Endothelial cell of hepatic sinusoid (primary cell): ENCODE data around the gene JAK2.
"Not testable (repeated sequence)": the region's sequence is repeated elsewhere in the genome, so short reads cannot be mapped to it uniquely, and the experiment has no call there.

ENCODE experiments used
- in situ Hi-C: cut with HindIII; loops from 2 replicates; pipeline ENCODE4 v1.10.0; 2017; ENCODE audit warnings: low sequenced_read_pairs

The JAK2 gene

DNA sequence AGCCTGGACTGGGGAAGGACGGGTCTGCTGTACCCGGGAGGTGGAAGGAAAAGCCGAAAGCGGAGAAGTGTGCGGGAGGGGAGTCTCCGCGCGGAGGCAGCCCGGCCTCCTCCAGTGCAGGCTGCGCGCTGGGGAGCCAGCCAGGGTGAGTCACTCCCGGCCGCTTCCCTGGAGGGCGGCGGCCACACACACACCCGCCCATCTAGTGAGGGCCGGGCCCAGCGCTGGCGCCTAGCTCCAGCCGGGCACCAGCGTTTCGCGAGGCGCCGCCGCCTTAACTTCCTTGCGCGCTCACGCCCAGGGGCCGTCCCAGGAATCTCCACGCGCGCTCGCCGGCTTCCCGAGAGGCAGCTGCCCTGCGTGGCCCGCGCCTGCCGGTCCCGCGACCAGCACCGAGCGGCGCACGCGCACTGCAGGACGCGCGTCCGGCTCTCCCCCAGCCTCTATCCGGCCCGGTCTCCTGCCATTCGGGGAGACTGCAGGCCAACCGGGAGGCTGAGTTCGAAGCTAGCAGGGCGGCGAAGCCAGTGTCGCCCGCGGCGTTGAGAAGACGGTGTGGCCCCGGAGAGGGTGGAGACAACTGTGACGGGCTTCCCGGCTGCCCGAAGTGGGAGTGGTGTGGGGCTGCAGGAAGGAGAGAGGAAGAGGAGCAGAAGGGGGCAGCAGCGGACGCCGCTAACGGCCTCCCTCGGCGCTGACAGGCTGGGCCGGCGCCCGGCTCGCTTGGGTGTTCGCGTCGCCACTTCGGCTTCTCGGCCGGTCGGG lies at the start of gene JAK2:
Gene JAK2 (plus strand): TSS at position 652 of the 765 bp plus-strand sequence. CDS start 36,716 bp downstream, outside the sequence.
- in situ Hi-C loops: loop anchor here (5.0 kb wide), 1 partner anchor 153 kb away; no protein-coding TSS in a partner anchor

DNA sequence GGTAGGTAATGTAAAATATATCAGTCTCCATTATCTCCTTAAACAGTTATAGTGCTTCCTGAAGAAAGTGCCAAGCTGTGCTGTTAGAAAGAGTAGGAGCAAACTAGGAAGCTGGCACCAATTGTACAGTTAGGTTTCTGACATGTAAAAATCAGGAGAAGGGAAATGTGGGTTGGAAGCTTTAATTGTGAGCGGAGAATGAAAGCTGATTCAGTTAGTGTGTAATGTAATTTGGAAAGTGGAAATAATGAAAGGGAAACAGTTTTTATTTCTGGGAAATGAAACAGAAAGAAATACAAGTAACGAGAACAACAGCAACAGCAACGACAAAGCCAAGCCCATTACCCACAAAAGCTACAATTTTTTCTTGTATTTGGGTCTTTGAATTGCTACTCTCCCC lies 48.8 kb upstream of the JAK2 start:
- in situ Hi-C loops: no loop called here

- in situ Hi-C loops: no loop called here
Measured at GRCh38 chr9:4936823-4937222, 48.2 kb upstream of the JAK2 start.

GRCh38 chr9:4937446-4937845 lies 47.6 kb upstream of the JAK2 start:
- in situ Hi-C loops: no loop called here

DNA sequence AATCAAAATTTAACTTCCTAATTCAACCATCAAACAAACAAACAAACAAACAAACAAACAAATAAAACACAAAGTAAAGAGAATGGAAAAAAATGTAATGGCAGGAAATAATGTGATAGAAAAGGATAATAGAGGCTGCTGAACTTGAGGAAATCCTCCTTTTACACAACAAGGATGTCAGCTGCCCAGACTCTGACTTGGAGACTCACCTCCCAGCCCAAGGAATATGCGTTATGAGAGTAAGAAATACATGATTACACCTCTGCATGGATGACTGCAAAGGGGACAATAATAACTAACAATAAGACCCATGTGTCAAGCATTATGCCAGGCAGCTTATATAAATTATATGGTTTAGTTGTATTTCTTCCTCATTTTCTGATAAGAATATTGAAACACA lies 46.6 kb upstream of the JAK2 start:
- in situ Hi-C loops: no loop called here

DNA sequence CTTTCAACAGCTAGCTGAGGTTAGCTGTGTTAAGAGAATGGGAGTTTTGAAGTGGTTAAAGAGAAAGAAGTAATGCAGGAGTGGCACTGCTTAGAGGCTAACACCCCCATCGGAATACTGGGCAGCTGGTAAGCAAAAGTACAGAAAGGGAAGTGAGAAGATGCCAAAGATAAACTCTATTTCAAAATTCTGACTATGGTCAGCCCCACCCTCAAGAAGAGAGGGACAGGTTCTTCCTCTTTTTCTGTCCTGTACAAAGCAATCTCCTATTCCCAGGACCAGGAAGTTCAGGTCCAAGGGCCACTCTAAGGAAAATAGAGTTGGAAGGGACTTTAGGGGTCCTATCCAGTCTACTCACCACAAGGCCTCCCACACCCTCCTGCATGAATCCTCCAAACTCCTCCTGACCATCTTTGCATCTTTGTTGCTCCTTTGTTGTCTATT lies 45.9 kb upstream of the JAK2 start:
- in situ Hi-C loops: no loop called here

DNA sequence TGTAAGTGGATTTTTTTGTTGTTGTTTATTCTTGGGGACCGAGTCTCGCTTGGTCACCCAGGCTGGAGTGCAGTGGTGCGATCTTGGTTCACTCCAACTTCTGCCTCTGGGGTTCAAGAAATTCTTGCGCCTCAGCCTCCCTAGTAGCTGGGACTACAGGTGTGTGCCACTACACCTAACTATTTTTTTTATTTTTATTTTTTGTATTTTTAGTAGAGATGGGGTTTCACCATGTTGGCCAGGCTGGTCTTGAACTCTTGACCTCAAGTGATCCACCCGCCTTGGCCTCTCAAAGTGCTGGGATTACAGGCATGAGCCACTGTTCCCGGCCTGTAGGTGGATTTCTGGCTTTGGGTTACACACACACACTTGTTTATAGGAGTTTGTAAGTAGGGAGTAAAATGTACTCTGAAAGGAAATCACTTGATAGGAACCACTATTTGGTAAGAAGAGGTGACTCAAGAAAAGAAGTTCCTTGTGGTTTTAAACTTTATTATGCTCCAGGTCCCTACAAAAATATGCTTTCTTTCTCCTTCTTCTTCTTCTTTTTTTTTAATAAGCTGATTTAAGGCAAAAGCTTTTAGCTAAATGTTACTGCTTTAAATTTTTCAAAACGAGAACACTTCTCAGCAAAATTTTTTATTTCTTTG lies 42.9 kb upstream of the JAK2 start:
- in situ Hi-C loops: not testable (repeated sequence)

GRCh38 chr9:4943346-4943745 lies 41.7 kb upstream of the JAK2 start:
- in situ Hi-C loops: no loop called here

GRCh38 chr9:4944431-4945211 lies 40.5 kb upstream of the JAK2 start:
- in situ Hi-C loops: not testable (repeated sequence)

GRCh38 chr9:4946937-4947336 lies 38.1 kb upstream of the JAK2 start:
- in situ Hi-C loops: no loop called here

- in situ Hi-C loops: no loop called here
Measured at GRCh38 chr9:4955836-4956235, 29.2 kb upstream of the JAK2 start.

GRCh38 chr9:4959031-4959430 lies 26.0 kb upstream of the JAK2 start:
- in situ Hi-C loops: no loop called here

DNA sequence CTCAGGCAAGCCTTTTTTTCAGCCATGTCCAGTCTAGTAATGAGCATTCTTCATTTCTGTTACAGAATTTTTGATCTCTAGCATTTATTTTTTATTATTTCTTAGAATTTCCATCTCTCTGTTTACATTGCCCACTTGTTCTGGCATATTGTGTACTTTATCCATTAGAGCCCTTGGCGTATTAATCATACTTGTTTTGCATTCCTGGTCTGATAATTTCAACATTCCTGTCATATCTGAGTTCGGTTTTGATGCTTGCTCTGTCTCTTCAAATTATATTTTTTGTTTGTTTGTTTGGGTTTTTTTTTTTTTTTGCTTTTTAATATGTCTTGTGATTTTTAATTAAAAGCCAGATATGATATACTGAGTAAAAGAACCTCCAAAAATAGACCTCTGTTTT lies 23.0 kb upstream of the JAK2 start:
- in situ Hi-C loops: no loop called here

- in situ Hi-C loops: no loop called here
Measured at GRCh38 chr9:4964540-4964939, 20.5 kb upstream of the JAK2 start.

- in situ Hi-C loops: no loop called here
Measured at GRCh38 chr9:4965174-4965821, 19.8 kb upstream of the JAK2 start.

DNA sequence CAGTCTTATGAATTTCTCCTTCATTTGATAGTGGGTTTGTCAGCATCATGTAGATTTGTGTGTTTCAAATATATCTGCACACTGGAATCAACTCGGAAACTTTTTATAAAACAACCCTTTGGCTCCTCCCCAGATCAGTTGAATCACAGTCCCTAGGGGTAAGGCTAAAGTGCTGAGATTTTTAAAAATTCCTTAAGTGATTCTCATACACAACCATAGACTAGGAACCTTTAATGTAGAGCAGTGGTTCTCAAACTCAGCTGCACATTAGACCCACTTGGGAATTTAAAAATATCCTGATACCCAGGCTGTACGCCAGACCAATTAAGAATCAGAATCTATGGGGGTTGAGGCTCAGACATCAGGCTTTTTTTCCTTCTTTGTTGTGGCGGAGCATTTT lies 17.5 kb upstream of the JAK2 start:
- in situ Hi-C loops: no loop called here

GRCh38 chr9:4969130-4969529 lies 15.9 kb upstream of the JAK2 start:
- in situ Hi-C loops: no loop called here

- in situ Hi-C loops: no loop called here
Measured at GRCh38 chr9:4970970-4971641, 14.0 kb upstream of the JAK2 start.

- in situ Hi-C loops: no loop called here
Measured at GRCh38 chr9:4973246-4973645, 11.8 kb upstream of the JAK2 start.

DNA sequence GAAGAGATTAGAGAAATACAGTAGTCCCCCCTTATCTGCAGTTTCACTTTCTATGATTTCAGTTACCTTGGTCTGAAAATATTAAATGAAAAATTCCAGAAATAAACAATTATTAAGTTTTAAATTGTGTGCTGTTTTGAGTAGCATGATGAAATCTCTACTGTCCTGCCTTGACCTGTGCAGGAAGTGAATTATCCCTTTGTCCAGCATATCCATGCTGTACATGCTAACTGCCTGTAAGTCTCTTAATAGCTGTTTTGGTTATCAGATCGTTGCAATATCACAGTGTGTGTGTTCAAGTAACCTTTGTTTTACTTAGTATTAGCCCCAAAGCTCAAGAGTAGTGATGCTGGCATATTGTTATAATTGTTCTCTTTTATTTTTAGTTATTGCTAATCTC lies 11.2 kb upstream of the JAK2 start:
- in situ Hi-C loops: no loop called here

- in situ Hi-C loops: no loop called here
Measured at GRCh38 chr9:4979239-4979638, 5.8 kb upstream of the JAK2 start.
